ENCODE data around the gene KRT9. TPM values are rescaled to one million over a fixed set of nuclear protein-coding genes. Genes with fewer than 3 reads are reported as not detected.
"Not testable (repeated sequence)": the region's sequence is repeated elsewhere in the genome, so short reads cannot be mapped to it uniquely, and the experiment has no call there.

The KRT9 gene
- polyA plus RNA-seq, 3 donors: 0.07 TPM; not detected in 2

DNA sequence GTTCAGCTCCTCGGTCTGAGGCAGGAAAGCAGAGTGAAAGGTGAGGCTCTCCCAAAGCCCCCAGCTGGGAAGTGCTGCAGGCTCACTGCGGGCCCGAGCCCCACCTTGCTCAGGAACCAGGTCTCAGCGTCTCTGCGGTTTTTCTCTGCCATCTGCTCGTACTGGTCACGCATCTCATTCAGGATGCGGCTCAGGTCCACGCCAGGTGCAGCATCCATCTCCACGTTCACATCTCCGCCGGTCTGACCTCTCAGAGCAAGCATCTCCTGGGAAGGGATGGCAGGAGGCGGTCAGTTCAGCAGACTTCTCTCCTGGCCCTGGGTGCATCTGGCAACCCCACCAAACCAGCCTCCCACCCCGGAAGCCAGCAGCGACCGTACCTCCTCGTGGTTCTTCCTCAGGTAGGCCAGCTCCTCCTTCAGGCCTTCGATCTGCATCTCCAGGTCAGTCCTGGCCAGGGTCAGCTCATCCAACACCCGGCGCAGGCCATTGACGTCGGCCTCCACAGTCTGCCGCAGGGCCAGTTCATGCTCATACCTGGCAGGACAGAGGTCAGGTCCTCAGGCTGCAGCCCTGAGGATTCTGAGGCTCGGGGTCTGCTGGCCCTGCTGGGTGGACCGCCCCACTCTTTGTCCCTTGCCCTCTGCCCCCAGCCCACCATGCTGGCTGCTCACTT lies 39.2 kb upstream of the KRT9 start:
- no peak for DNase-seq (ENCODE audit: extremely low read depth in 1 of 11, low read depth in 9 of 11, low spot score in 4 of 11)

- DNase-seq (ENCODE audit: extremely low read depth in 1 of 11, low read depth in 9 of 11, low spot score in 4 of 11): not testable (repeated sequence)
Observed at GRCh38 chr17:41610061-41610517, 38.2 kb upstream of the KRT9 start.

- DNase-seq (ENCODE audit: extremely low read depth in 1 of 11, low read depth in 9 of 11, low spot score in 4 of 11): not testable (repeated sequence)
Observed at GRCh38 chr17:41606930-41607329, 35.1 kb upstream of the KRT9 start.

DNA sequence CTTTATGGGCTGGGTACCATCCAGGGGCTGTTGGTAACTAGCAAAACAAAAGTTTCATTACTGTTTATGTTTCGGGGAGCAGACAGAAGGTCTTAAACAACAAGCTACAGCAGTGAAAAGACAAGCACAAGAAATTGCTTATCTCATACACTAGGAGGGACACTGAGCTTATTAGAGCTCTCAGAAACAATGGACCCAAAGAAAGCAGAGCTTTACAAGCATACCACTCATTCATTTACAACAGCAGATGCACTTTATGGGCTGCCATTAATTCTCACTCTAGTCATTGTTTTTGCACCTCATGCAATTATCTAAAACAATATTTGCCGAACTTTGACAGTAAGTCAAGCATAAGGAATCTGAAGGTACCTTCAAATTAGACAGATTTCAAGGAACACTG lies 30.7 kb upstream of the KRT9 start:
- DNase-seq (ENCODE audit: extremely low read depth in 1 of 11, low read depth in 9 of 11, low spot score in 4 of 11): no peak

GRCh38 chr17:41600318-41600717 lies 28.5 kb upstream of the KRT9 start:
- DNase-seq (ENCODE audit: extremely low read depth in 1 of 11, low read depth in 9 of 11, low spot score in 4 of 11): no peak

GRCh38 chr17:41599680-41600079 lies 27.8 kb upstream of the KRT9 start:
- no peak for DNase-seq (ENCODE audit: extremely low read depth in 1 of 11, low read depth in 9 of 11, low spot score in 4 of 11)

GRCh38 chr17:41595585-41595984 lies 23.7 kb upstream of the KRT9 start:
- DNase-seq (ENCODE audit: extremely low read depth in 1 of 11, low read depth in 9 of 11, low spot score in 4 of 11): no peak

DNA sequence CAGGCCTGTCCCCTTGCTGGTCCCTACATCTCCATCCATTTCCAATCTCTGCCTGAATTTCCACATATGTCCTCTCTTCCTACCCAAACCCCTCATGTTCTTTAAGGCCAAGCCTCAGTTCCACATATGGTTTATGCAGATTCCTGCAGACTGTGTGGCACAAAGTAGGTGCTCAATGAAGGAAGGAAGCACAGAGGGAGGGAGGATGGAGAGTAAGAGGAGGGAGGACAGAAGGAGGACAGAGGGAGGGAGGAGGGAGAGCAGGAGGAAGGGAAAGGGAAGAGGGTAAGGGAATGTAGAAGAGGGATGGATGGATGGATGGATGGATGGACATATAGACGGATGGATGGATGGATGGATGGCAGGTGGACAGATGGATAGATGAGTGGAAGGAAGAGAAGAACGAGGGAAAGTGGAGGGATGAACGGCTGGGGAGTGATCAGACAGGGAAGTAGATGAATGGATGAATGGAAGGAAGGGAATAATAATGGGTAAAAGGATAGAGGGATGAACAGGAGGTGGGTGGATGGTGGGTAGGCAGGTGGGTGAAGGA lies 22.6 kb upstream of the KRT9 start:
- no peak for DNase-seq (ENCODE audit: extremely low read depth in 1 of 11, low read depth in 9 of 11, low spot score in 4 of 11)

DNA sequence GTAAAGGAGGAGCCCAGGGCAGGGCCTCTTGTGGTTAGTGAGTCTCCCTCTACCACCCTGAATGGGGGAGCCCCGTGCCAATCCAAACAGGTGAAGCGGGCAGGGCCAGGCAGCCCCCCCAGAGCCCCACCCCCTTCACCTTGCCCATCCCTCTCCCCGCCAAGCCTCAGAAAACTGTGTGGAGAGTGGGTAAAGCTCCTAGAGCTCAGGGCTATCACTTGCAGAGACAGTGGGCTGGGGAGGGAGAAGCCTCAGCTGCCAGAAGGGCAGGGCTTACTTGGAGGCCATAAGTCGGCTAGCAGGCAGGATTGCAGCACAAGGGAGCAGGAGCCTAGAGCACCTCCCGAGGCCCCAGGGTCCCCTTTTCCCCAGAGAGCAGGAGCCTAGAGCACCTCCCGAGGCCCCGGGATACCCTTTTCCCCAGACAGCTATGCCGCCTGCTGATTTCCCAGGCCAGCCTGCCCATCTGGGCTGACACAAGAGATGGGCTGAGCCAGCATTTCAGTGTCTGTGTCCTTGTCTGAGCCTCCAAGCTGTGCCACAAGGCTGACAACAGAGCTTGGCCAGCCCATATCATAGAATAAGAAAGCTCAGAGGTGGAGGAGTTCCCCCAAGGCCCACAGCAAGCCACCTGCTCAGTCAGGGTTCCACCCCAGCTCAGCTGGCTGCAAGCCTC lies 21.6 kb upstream of the KRT9 start:
- no peak for DNase-seq (ENCODE audit: extremely low read depth in 1 of 11, low read depth in 9 of 11, low spot score in 4 of 11)

DNA sequence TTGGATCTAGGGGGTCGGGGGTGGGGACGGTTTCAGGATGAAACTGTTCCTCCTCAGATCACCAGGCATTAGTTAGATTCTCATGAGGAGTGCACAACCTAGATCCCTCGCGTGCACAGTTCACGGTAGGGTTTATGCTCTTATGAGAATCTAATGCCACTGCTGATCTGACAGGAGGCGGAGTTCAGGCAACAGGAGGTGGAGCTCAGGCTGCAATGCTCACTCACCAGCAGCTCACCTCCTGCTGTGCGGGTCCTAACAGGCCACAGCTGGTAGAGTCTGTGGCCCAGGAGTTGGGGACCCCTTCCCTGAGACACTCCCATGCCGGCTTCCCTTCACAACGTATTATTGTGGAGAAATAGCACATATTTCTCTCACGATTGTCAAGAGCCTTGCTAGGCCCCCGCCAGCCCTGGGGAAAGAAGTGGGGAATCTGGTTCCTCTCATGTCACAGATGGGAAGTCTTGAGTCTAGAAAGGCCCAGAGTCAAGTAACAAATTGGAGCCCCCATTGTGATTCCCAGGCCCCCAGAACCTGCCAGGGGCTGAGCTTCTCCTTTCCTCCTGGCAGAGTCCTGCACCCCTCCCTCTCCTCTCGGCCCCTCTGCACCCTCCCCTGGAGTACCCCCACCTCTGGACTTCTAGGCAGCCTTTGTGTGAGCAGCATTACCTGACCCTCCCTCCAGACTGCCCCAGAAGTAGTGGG lies 20.9 kb upstream of the KRT9 start:
- no peak for DNase-seq (ENCODE audit: extremely low read depth in 1 of 11, low read depth in 9 of 11, low spot score in 4 of 11)

GRCh38 chr17:41589301-41589700 lies 17.4 kb upstream of the KRT9 start:
- DNase-seq (ENCODE audit: extremely low read depth in 1 of 11, low read depth in 9 of 11, low spot score in 4 of 11): no peak

DNA sequence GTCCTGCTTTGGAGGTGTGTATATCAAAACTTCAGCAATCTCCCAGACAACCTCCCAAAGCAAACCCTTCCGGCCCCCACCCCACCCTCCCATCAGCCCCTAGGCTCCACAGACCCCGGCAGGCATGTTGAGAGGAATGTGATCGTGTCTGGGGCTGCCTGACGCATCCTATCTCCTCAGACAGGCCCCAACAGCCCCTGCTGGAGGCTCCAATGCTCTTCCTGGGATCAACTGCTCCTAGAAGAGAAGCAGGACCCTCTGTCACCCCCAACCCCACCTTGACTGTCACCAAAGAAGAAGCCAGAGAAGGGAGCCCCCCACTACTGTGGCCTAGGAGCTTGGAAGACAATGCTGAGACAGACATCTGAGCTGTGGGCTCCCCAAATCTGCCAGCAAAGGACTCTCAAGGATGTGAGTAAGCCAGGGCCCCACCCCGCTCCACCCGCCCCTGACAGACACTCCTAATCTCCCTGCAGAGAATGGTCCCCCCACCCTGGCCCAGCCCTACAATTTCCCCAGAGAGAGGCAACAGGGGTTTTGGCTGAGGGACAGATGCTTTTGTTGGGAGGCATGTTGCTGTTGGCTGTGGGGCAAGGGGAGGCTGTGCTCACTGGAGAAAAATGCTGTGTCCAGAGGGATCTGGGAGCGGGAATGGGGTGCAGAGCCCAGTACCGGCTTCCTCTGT lies 16.4 kb upstream of the KRT9 start:
- no peak for DNase-seq (ENCODE audit: extremely low read depth in 1 of 11, low read depth in 9 of 11, low spot score in 4 of 11)

DNA sequence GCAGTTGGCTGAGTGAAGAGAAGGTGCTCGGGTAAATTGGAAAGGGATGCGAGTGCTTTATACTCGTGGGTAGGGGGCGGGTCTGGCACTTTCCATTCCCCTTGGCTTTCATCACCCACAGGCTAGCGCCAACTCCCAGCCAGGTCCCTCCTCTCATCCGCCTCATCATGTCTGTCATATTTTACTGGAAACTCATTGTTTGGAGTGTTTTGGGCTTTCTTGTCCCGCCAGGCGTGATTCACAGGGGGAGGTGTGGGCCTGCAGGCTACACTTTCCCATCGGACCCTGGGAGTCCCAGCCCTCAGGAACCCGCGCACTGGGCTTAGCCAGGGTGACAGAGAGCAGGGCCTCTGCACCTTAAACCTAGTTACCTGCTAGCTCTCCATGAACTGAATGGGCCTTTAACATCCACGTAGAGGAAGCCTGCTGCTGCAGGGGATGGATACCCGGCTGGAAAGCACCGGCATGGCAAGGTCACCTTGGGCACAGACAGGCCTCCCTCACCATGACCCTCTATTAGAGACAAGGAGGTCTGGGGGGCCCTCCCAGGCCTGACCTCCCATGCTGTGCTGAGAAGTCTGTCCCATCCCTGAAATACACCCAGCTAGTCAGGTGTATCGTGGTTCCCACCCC lies 15.1 kb upstream of the KRT9 start, which contains the start of gene KRT14:
TSS of gene KRT14 (minus strand) at position 33 of the 633 bp plus-strand sequence. CDS start 61 bp downstream, outside the sequence.
- DNase-seq (ENCODE audit: extremely low read depth in 1 of 11, low read depth in 9 of 11, low spot score in 4 of 11): no peak

GRCh38 chr17:41585301-41586056 lies 13.6 kb upstream of the KRT9 start:
- no peak for DNase-seq (ENCODE audit: extremely low read depth in 1 of 11, low read depth in 9 of 11, low spot score in 4 of 11)

DNA sequence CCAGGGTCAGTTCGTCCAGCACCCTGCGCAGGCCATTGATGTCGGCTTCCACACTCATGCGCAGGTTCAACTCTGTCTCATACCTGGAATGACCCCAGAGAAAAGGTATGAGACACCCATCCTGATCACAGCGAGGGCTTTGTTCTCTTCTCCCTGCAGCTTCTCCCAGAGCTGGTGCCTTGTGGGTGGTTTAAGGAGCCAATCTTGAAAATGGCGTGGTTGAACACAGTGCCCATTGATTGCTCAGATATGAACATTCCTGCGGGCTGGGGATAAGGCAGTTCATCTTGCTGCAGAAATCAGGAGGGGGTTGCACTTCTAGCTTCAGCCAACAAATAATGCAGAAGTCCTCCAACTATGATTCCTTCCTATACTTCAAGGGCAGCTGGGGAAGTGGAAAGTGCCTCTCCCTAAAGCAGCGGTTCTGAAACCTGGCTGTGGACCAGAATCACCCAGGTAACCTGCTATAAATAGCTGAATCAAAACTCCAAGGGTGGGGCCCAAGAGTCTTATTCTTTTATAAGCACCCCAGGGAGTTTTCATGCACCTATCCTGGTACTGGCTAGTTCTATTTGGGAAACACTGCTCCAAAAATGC lies 12.6 kb upstream of the KRT9 start:
- DNase-seq (ENCODE audit: extremely low read depth in 1 of 11, low read depth in 9 of 11, low spot score in 4 of 11): not testable (repeated sequence)

GRCh38 chr17:41583137-41584127 lies 11.6 kb upstream of the KRT9 start:
- DNase-seq (ENCODE audit: extremely low read depth in 1 of 11, low read depth in 9 of 11, low spot score in 4 of 11): no peak

Data from renal cortex interstitium (tissue), 11 donors.